ENCODE data around the gene DMC1.

DNA sequence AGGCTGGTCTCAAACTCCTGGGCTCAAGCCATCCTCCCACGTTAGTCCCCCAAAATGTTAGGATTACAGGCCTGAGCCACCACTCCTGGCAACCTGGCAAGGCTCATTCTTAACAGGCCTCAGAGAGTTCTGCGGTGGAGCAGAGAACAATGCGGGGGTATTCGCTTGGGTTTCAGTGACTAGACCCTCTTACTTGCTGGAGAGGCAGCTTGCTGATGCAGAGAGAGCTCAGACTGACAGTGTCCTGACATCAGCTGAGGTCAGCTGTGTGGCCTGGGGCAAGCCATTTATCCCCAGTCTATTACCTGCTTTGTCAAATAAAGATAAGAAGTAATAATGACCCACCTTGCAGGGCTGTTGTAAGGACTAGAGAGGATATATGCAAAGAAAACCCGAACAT is 40.3 kb upstream of the DMC1 start:
- no peak for TF ChIP-seq EZH2 (IDR thresholded peaks at IDR 0.05; ENCODE audit: borderline replicate concordance, low read length)
- TF ChIP-seq, protein P1, sequence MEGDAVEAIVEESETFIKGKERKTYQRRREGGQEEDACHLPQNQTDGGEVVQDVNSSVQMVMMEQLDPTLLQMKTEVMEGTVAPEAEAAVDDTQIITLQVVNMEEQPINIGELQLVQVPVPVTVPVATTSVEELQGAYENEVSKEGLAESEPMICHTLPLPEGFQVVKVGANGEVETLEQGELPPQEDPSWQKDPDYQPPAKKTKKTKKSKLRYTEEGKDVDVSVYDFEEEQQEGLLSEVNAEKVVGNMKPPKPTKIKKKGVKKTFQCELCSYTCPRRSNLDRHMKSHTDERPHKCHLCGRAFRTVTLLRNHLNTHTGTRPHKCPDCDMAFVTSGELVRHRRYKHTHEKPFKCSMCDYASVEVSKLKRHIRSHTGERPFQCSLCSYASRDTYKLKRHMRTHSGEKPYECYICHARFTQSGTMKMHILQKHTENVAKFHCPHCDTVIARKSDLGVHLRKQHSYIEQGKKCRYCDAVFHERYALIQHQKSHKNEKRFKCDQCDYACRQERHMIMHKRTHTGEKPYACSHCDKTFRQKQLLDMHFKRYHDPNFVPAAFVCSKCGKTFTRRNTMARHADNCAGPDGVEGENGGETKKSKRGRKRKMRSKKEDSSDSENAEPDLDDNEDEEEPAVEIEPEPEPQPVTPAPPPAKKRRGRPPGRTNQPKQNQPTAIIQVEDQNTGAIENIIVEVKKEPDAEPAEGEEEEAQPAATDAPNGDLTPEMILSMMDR (conservative IDR thresholded peaks at IDR 0.05 in 1 of 2, IDR thresholded peaks at IDR 0.05 in 1 of 2; ENCODE audit: extremely low read depth in 1 of 2, insufficient read depth in 1 of 2, low read depth in 1 of 2, low read length in 2 of 2), result no peak
